ENCODE data around the gene FDXACB1. TPM values are rescaled to one million over a fixed set of nuclear protein-coding genes. Genes with fewer than 3 reads are reported as not detected.
A peak's percentile ranks its signal among the peaks of the same experiment; 100 is the strongest.

The FDXACB1 gene
- total RNA-seq, 1 experiment from 2014 or later, result 5.4 TPM

- H3K4me3 ChIP-seq (ENCODE audit: low read depth, low read length, poor library complexity, severe bottlenecking), result no peak overlapping the region
- BruUV-seq (replicated peaks), result no TSS peak
- POLR2A ChIA-PET (ENCODE audit: low non-redundant PET), result no interaction called here
- CTCF ChIA-PET, result no interaction called here
- H3K27me3 ChIP-seq (replicated peaks; ENCODE audit: insufficient read depth, low read depth, low read length, poor library complexity), result no peaks in the 10 kb centered on the region
- H3K4me1 ChIP-seq (ENCODE audit: insufficient read depth, low read length, poor library complexity, severe bottlenecking), result peaks cover 42% of the 10 kb centered on the region
- no peak for TF ChIP-seq EZH2 (IDR thresholded peaks at IDR 0.05; ENCODE audit: borderline replicate concordance, low read depth, low read length, poor library complexity, severe bottlenecking)
- H3K36me3 ChIP-seq (ENCODE audit: insufficient read depth, low read length, poor library complexity, severe bottlenecking), result no peaks in the 10 kb centered on the region
- intact Hi-C loops (cut with micrococcal nuclease; ENCODE audit: unreplicated experiment), result no loop called here
- DNase-seq (ENCODE audit: low spot score), result no peak
- no peaks in the 10 kb centered on the region for H3K9me3 ChIP-seq (ENCODE audit: low read depth, low read length, poor library complexity, severe bottlenecking)
- peak overlapping the region; percentile 67 for H3K27ac ChIP-seq (ENCODE audit: low read depth, low read length, poor library complexity, severe bottlenecking)
Observed at GRCh38 chr11:111925953-111926352, 47.0 kb upstream of the FDXACB1 start.

GRCh38 chr11:111923951-111924350 lies 45.0 kb upstream of the FDXACB1 start:
- no peak overlapping the region for H3K4me3 ChIP-seq (ENCODE audit: low read depth, low read length, poor library complexity, severe bottlenecking)
- CTCF ChIA-PET, result no interaction called here

GRCh38 chr11:111923351-111923788 lies 44.4 kb upstream of the FDXACB1 start:
- peak; percentile 75 for DNase-seq (ENCODE audit: low spot score)

More at GRCh38 chr11:111923951-111924350, 45.0 kb upstream of the FDXACB1 start:
- Histone ChIP-seq H3K27ac (ENCODE audit: low read depth, low read length, poor library complexity, severe bottlenecking) (peak overlapping the region; percentile 87), H3K4me1 (ENCODE audit: insufficient read depth, low read length, poor library complexity, severe bottlenecking) (peaks cover 43% of the 10 kb centered on the region), H3K9me3 (ENCODE audit: low read depth, low read length, poor library complexity, severe bottlenecking) (no peaks in the 10 kb centered on the region), H3K27me3 (replicated peaks; ENCODE audit: insufficient read depth, low read depth, low read length, poor library complexity) (no peaks in the 10 kb centered on the region), H3K36me3 (ENCODE audit: insufficient read depth, low read length, poor library complexity, severe bottlenecking) (no peaks in the 10 kb centered on the region)
- intact Hi-C loops (cut with micrococcal nuclease; ENCODE audit: unreplicated experiment), result no loop called here
- POLR2A ChIA-PET (ENCODE audit: low non-redundant PET), result no interaction called here
- TF ChIP-seq EZH2 (IDR thresholded peaks at IDR 0.05; ENCODE audit: borderline replicate concordance, low read depth, low read length, poor library complexity, severe bottlenecking) (no peak), CTCF (conservative IDR thresholded peaks at IDR 0.05; ENCODE audit: low read depth, low read length) (no peak)
- BruUV-seq (replicated peaks), result no TSS peak
- no peak for DNase-seq (ENCODE audit: low spot score)

More at GRCh38 chr11:111923351-111923788, 44.4 kb upstream of the FDXACB1 start:
- BruUV-seq (replicated peaks), result no TSS peak
- peak overlapping the region; percentile 87 for H3K27ac ChIP-seq (ENCODE audit: low read depth, low read length, poor library complexity, severe bottlenecking)
- H3K36me3 ChIP-seq (ENCODE audit: insufficient read depth, low read length, poor library complexity, severe bottlenecking), result no peaks in the 10 kb centered on the region
- peaks cover 49% of the 10 kb centered on the region for H3K4me1 ChIP-seq (ENCODE audit: insufficient read depth, low read length, poor library complexity, severe bottlenecking)
- no peaks in the 10 kb centered on the region for H3K27me3 ChIP-seq (replicated peaks; ENCODE audit: insufficient read depth, low read depth, low read length, poor library complexity)
- no peaks in the 10 kb centered on the region for H3K9me3 ChIP-seq (ENCODE audit: low read depth, low read length, poor library complexity, severe bottlenecking)
- ChIA-PET CTCF (no interaction called here), POLR2A (ENCODE audit: low non-redundant PET) (no interaction called here)
- H3K4me3 ChIP-seq (ENCODE audit: low read depth, low read length, poor library complexity, severe bottlenecking), result no peak overlapping the region
- intact Hi-C loops (cut with micrococcal nuclease; ENCODE audit: unreplicated experiment), result no loop called here
- TF ChIP-seq CTCF (conservative IDR thresholded peaks at IDR 0.05; ENCODE audit: low read depth, low read length) (no peak), EZH2 (IDR thresholded peaks at IDR 0.05; ENCODE audit: borderline replicate concordance, low read depth, low read length, poor library complexity, severe bottlenecking) (no peak)

Measured in A673 (cell line).